ENCODE data around the gene SCAF11.
"Not testable (repeated sequence)": the region's sequence is repeated elsewhere in the genome, so short reads cannot be mapped to it uniquely, and the experiment has no call there.

The SCAF11 gene

GRCh38 chr12:45990468-45991283 lies at the start of gene SCAF11:
Gene SCAF11 (minus strand): TSS chr12:45990574. CDS start chr12:45964167, 26,407 bp downstream.
- peak; percentile 99 for DNase-seq

GRCh38 chr12:46037066-46037465 lies 46.7 kb upstream of the SCAF11 start:
- not testable (repeated sequence) for DNase-seq

GRCh38 chr12:46027172-46027571 lies 36.8 kb upstream of the SCAF11 start:
- DNase-seq, result no peak

- DNase-seq, result no peak
These were observed 33.7 kb upstream of the SCAF11 start for GRCh38 chr12:46024099-46024498.

- DNase-seq, result no peak
These were observed 30.4 kb upstream of the SCAF11 start for GRCh38 chr12:46020768-46021167.

- DNase-seq, result not testable (repeated sequence)
These were observed 28.3 kb upstream of the SCAF11 start for GRCh38 chr12:46018712-46019111.

GRCh38 chr12:46017866-46018375 lies 27.5 kb upstream of the SCAF11 start:
- not testable (repeated sequence) for DNase-seq

GRCh38 chr12:46005823-46006222 lies 15.4 kb upstream of the SCAF11 start:
- no peak for DNase-seq

GRCh38 chr12:46005151-46005797 lies 14.9 kb upstream of the SCAF11 start:
- no peak for DNase-seq

- no peak for DNase-seq
These were observed 14.3 kb upstream of the SCAF11 start for GRCh38 chr12:46004715-46005114.

GRCh38 chr12:46000076-46000475 lies 9.7 kb upstream of the SCAF11 start:
- DNase-seq, result not testable (repeated sequence)

GRCh38 chr12:45994736-45995135 lies 4.4 kb upstream of the SCAF11 start:
- no peak for DNase-seq

- peak; percentile 66 for DNase-seq
These were observed 1.2 kb upstream of the SCAF11 start for GRCh38 chr12:45991284-45992249.

- no peak for DNase-seq
These were observed 480 bp downstream of the SCAF11 start for GRCh38 chr12:45989721-45990467.

- peak; percentile 65 for DNase-seq
These were observed 1.1 kb downstream of the SCAF11 start for GRCh38 chr12:45989287-45989686.

GRCh38 chr12:45988264-45988663 lies 2.1 kb downstream of the SCAF11 start:
- peak; percentile 46 for DNase-seq

GRCh38 chr12:45987340-45987727 lies 3.0 kb downstream of the SCAF11 start:
- no peak for DNase-seq

GRCh38 chr12:45986641-45987339 lies 3.6 kb downstream of the SCAF11 start:
- DNase-seq, result no peak

GRCh38 chr12:45981075-45981837 lies 9.1 kb downstream of the SCAF11 start:
- DNase-seq, result peak; percentile 62

- DNase-seq, result no peak
These were observed 9.8 kb downstream of the SCAF11 start for GRCh38 chr12:45980540-45980939.

- DNase-seq, result no peak
These were observed 12.3 kb downstream of the SCAF11 start for GRCh38 chr12:45978108-45978507.

All from kidney glomerular epithelial cell (primary cell).